Mammary epithelial cell (primary cell): ENCODE measurements around the gene FAH.

Experiments
- CTCF ChIP-seq, 2 donors: IDR thresholded peaks in 1 of 2; conservative IDR thresholded peaks in 1 of 2; 2 replicates each; pipeline ENCODE4 v1.5.1; 2011 to 2012; ENCODE audit warnings: inconsistent platforms in 2 of 2, low read length in 2 of 2, mild to moderate bottlenecking in 2 of 2, control low read depth in 1 of 2, low read depth in 1 of 2; ENCODE audit not compliant: insufficient read depth in 1 of 2; ENCODE audit errors: extremely low read depth in 1 of 2
- EZH2 ChIP-seq: IDR thresholded peaks from 2 replicates; pipeline ENCODE4 v1.6.1; 2012; ENCODE audit warnings: low read length, inconsistent platforms, borderline replicate concordance

- no peak for TF ChIP-seq CTCF (conservative IDR thresholded peaks at IDR 0.05 in 1 of 2, IDR thresholded peaks at IDR 0.05 in 1 of 2; ENCODE audit: extremely low read depth in 1 of 2, insufficient read depth in 1 of 2, low read depth in 1 of 2, low read length in 2 of 2)
- TF ChIP-seq EZH2 = no peak
Observed at GRCh38 chr15:80186597-80186996, 33.8 kb downstream of the FAH start.
